Liver (tissue), 9 donors: ENCODE results near the gene ZNF423. TPM values are rescaled to one million over a fixed set of nuclear protein-coding genes. Genes with fewer than 3 reads are reported as not detected.

ENCODE experiments used
- DNase-seq: peaks from one replicate; pipeline ENCODE4 v3.0.0-alpha.2; 2017; ENCODE audit warnings: low spot score
- H3K27ac ChIP-seq, 2 donors: one replicate each; pipeline ENCODE4 v1.7.0; 2013; ENCODE audit warnings: inconsistent platforms in 2 of 2, low read length in 2 of 2, control low read depth in 1 of 2, low read depth in 1 of 2, mild to moderate bottlenecking in 1 of 2
- H3K27me3 ChIP-seq, 4 donors: one replicate each; pipeline versions ENCODE4 v1.6.1 to v1.7.0; 2013; ENCODE audit warnings: low read length in 3 of 4, inconsistent platforms in 1 of 4, mild to moderate bottlenecking in 1 of 4, moderate library complexity in 1 of 4; ENCODE audit not compliant: control insufficient read depth in 4 of 4, insufficient read depth in 4 of 4
- H3K36me3 ChIP-seq, 4 donors: one replicate each; pipeline versions ENCODE4 v1.6.1 to v1.7.0; 2013; ENCODE audit warnings: low read length in 3 of 4, mild to moderate bottlenecking in 3 of 4, low read depth in 1 of 4, moderate library complexity in 1 of 4; ENCODE audit not compliant: control insufficient read depth in 4 of 4, insufficient read depth in 3 of 4
- H3K4me1 ChIP-seq, 4 donors: one replicate each; pipeline versions ENCODE4 v1.6.1 to v1.7.0; 2013; ENCODE audit warnings: low read length in 3 of 4, mild to moderate bottlenecking in 3 of 4, moderate library complexity in 1 of 4; ENCODE audit not compliant: control insufficient read depth in 4 of 4, insufficient read depth in 4 of 4
- H3K4me3 ChIP-seq, 3 donors: one replicate each; pipeline versions ENCODE4 v1.6.1 to v1.7.0; 2013; ENCODE audit warnings: low read length in 3 of 3, control low read depth in 1 of 3, low read depth in 1 of 3, mild to moderate bottlenecking in 1 of 3
- H3K9ac ChIP-seq, 2 donors: one replicate each; pipeline ENCODE4 v1.7.0; 2013; ENCODE audit warnings: low read length in 2 of 2, mild to moderate bottlenecking in 2 of 2, moderate library complexity in 2 of 2, control low read depth in 1 of 2, low read depth in 1 of 2
- H3K9me3 ChIP-seq, 4 donors: one replicate each; pipeline versions ENCODE4 v1.6.1 to v1.7.0; 2013; ENCODE audit warnings: low read length in 3 of 4; ENCODE audit not compliant: control insufficient read depth in 4 of 4
- CTCF ChIP-seq: fragments of 150-350 bp; IDR thresholded peaks from 2 replicates; pipeline ENCODE4 v1.5.1; 2017; ENCODE audit warnings: improper control_type of control experiment, low read depth, low read length; ENCODE audit not compliant: missing input control
- EGR1 ChIP-seq, 2 donors: IDR thresholded peaks; 2 replicates each; pipeline ENCODE4 v1.6.1; 2016 to 2018; ENCODE audit warnings: antibody characterized with exemption in 2 of 2, low read depth in 2 of 2
- FOXA1 ChIP-seq: IDR thresholded peaks from 2 replicates; pipeline ENCODE4 v1.6.1; 2016; ENCODE audit warnings: antibody characterized with exemption
- GABPA ChIP-seq, 2 donors: IDR thresholded peaks in 1 of 2; conservative IDR thresholded peaks in 1 of 2; 2 replicates each; pipeline ENCODE4 v1.6.1; 2016; ENCODE audit warnings: antibody characterized with exemption in 2 of 2, mild to moderate bottlenecking in 1 of 2, moderate library complexity in 1 of 2
- HNF4A ChIP-seq, 2 donors: conservative IDR thresholded peaks; 2 replicates each; pipeline ENCODE4 v1.6.1; 2016; ENCODE audit warnings: antibody characterized with exemption in 2 of 2, mild to moderate bottlenecking in 2 of 2
- HNF4G ChIP-seq: IDR thresholded peaks from 2 replicates; pipeline ENCODE4 v1.6.1; 2016; ENCODE audit warnings: antibody characterized with exemption
- MAX ChIP-seq: IDR thresholded peaks from 2 replicates; pipeline ENCODE4 v1.6.1; 2016; ENCODE audit warnings: antibody characterized with exemption
- NR2F2 ChIP-seq: IDR thresholded peaks from 2 replicates; pipeline ENCODE4 v1.6.1; 2016; ENCODE audit warnings: antibody characterized with exemption
- RAD21 ChIP-seq, 2 donors: IDR thresholded peaks; 2 replicates each; pipeline ENCODE4 v1.6.1; 2016; ENCODE audit warnings: antibody characterized with exemption in 2 of 2, mild to moderate bottlenecking in 2 of 2
- REST ChIP-seq: IDR thresholded peaks from 2 replicates; pipeline ENCODE4 v1.6.1; 2016; ENCODE audit warnings: antibody characterized with exemption, mild to moderate bottlenecking
- RXRA ChIP-seq, 2 donors: IDR thresholded peaks; 2 replicates each; pipeline ENCODE4 v1.6.1; 2017 to 2018; ENCODE audit warnings: antibody characterized with exemption in 2 of 2, mild to moderate bottlenecking in 1 of 2
- SP1 ChIP-seq: IDR thresholded peaks from 2 replicates; pipeline ENCODE4 v1.6.1; 2018; ENCODE audit warnings: antibody characterized with exemption, mild to moderate bottlenecking
- TAF1 ChIP-seq: conservative IDR thresholded peaks from 2 replicates; pipeline ENCODE4 v1.6.1; 2016; ENCODE audit warnings: antibody characterized with exemption, mild to moderate bottlenecking
- YY1 ChIP-seq: IDR thresholded peaks from 2 replicates; pipeline ENCODE4 v1.6.1; 2016; ENCODE audit warnings: antibody characterized with exemption, mild to moderate bottlenecking
- ZBTB33 ChIP-seq: IDR thresholded peaks from 2 replicates; pipeline ENCODE4 v1.6.1; 2016; ENCODE audit warnings: antibody characterized with exemption
- WGBS: extraction: QIAGEN DNeasy Blood & Tissue Kit; methylation state at CpG from one replicate; pipeline ENCODE4 v1.1.7; 2013; 5-methylcytosine and 5-hydroxymethylcytosine counted together
- polyA plus RNA-seq, 2 donors: library from polyadenylated mRNA; stranded (reverse) in 1 of 2; unstranded in 1 of 2; fragments of 200-250 nt in 1 of 2; fragments of >200 nt in 1 of 2; fragmentation: Nextera tagmentation in 1 of 2; extraction: Ambion mirVana in 1 of 2; gene quantifications; one replicate each; pipeline versions ENCODE4 v1.2.1 to v1.2.3, GENCODE V29; 2013 to 2015
- total RNA-seq, 2 donors: library from RNA; depleted of rRNA; stranded (reverse); fragments of >200 nt; gene quantifications; one replicate each; pipeline ENCODE4 v1.2.3, GENCODE V29; 2014
- donor health status: healthy.
- donor health status: healthy.
- donor health status: healthy.
- donor health status: healthy.
- donor health status: healthy.

Gene ZNF423
- total and polyA plus RNA-seq, 4 donors, result 0.24 to 1.6 (median 0.39) TPM

- WGBS, result 89% methylated on average over 2 of the region's 2 CpGs
- Histone ChIP-seq H3K9ac (no peak overlapping the region), H3K27me3 (no peaks in the 10 kb centered on the region), H3K27ac (no peak overlapping the region), H3K4me3 (no peak overlapping the region), H3K4me1 (no peaks in the 10 kb centered on the region), H3K9me3 (no peaks in the 10 kb centered on the region), H3K36me3 (no peaks in the 10 kb centered on the region)
- DNase-seq, result no peak
- TF ChIP-seq SP1 (no peak), GABPA (IDR thresholded peaks at IDR 0.05 in 1 of 2, conservative IDR thresholded peaks at IDR 0.05 in 1 of 2) (no peak), RXRA (IDR thresholded peaks at IDR 0.05) (no peak)
These were observed 151.2 kb downstream of the ZNF423 start for GRCh38 chr16:49704586-49705155.

- no peaks in the 10 kb centered on the region for H3K4me1 ChIP-seq
- peaks cover 0 to 6% (median 0%) of the 10 kb centered on the region in 4 donors for H3K27me3 ChIP-seq
- no peak overlapping the region for H3K9ac ChIP-seq
- TF ChIP-seq YY1 (no peak), ZBTB33 (no peak), TAF1 (no peak), REST (no peak), GABPA (IDR thresholded peaks at IDR 0.05 in 1 of 2, conservative IDR thresholded peaks at IDR 0.05 in 1 of 2) (no peak), HNF4A (conservative IDR thresholded peaks at IDR 0.05) (no peak), RAD21 (IDR thresholded peaks at IDR 0.05) (no peak), CTCF (no peak), FOXA1 (no peak), NR2F2 (no peak), MAX (no peak), EGR1 (IDR thresholded peaks at IDR 0.05; ENCODE audit: low read depth in 2 of 2) (no peak), HNF4G (no peak), SP1 (no peak), RXRA (IDR thresholded peaks at IDR 0.05) (no peak)
- no peak for DNase-seq
- WGBS, result 80% methylated on average over 3 of the region's 3 CpGs
- H3K27ac ChIP-seq, result no peak overlapping the region
- H3K36me3 ChIP-seq, result no peaks in the 10 kb centered on the region
- no peaks in the 10 kb centered on the region for H3K9me3 ChIP-seq
- H3K4me3 ChIP-seq, result no peak overlapping the region
These were observed 152.4 kb downstream of the ZNF423 start for GRCh38 chr16:49703483-49703882.
